ENCODE results near the gene KATNAL2.

GRCh38 chr18:47109720-47110119 is 192.3 kb downstream of the KATNAL2 start:
- TF ChIP-seq CTCF (IDR thresholded peaks at IDR 0.05) (no peak), EZH2phosphoT487 (IDR thresholded peaks at IDR 0.05) (no peak)

Data from neural progenitor cell (in vitro differentiated cells).